Measurements from ENCODE around the gene PUDP. TPM values are rescaled to one million over a fixed set of nuclear protein-coding genes. Genes with fewer than 3 reads are reported as not detected.
A peak's percentile ranks its signal among the peaks of the same experiment; 100 is the strongest.

The PUDP gene
- total RNA-seq, 4 donors from 2014 or later, result 15.9 to 38.0 (median 23.9) TPM

GRCh38 chrX:7055386-7056137 lies 92.4 kb downstream of the PUDP start:
- peak in 1 of 3 donors; percentile 63 for DNase-seq
- TF ChIP-seq POLR2A (IDR thresholded peaks at IDR 0.05), result no peak
- TF ChIP-seq CTCF (IDR thresholded peaks at IDR 0.05), result no peak
- no peaks in the 10 kb centered on the region for H3K4me1 ChIP-seq
- H3K27ac ChIP-seq, result peak overlapping the region in 1 of 4 donors; percentile 42
- no peak overlapping the region for H3K4me3 ChIP-seq
- H3K36me3 ChIP-seq, result no peaks in the 10 kb centered on the region
- no peaks in the 10 kb centered on the region for H3K9me3 ChIP-seq
- H3K27me3 ChIP-seq, result no peaks in the 10 kb centered on the region

GRCh38 chrX:7054219-7055216 lies 93.4 kb downstream of the PUDP start:
- no peak overlapping the region for H3K4me3 ChIP-seq
- H3K4me1 ChIP-seq, result no peaks in the 10 kb centered on the region
- no peaks in the 10 kb centered on the region for H3K36me3 ChIP-seq
- H3K9me3 ChIP-seq, result no peaks in the 10 kb centered on the region
- TF ChIP-seq CTCF (IDR thresholded peaks at IDR 0.05) (no peak), POLR2A (IDR thresholded peaks at IDR 0.05) (no peak)
- H3K27ac ChIP-seq, result peak overlapping the region in 1 of 4 donors; percentile 42
- H3K27me3 ChIP-seq, result no peaks in the 10 kb centered on the region
- no peak for DNase-seq

- Histone ChIP-seq H3K9me3 (no peaks in the 10 kb centered on the region), H3K27me3 (no peaks in the 10 kb centered on the region), H3K4me1 (no peaks in the 10 kb centered on the region), H3K36me3 (no peaks in the 10 kb centered on the region), H3K4me3 (no peak overlapping the region), H3K27ac (no peak overlapping the region)
- no peak for DNase-seq
- TF ChIP-seq CTCF (IDR thresholded peaks at IDR 0.05), result no peak
- TF ChIP-seq POLR2A (IDR thresholded peaks at IDR 0.05), result no peak
These were observed 95.4 kb downstream of the PUDP start for GRCh38 chrX:7052541-7052940.

GRCh38 chrX:7050271-7050670 lies 97.7 kb downstream of the PUDP start:
- Histone ChIP-seq H3K9me3 (no peaks in the 10 kb centered on the region), H3K27me3 (no peaks in the 10 kb centered on the region), H3K4me1 (no peaks in the 10 kb centered on the region), H3K27ac (no peak overlapping the region), H3K4me3 (no peak overlapping the region), H3K36me3 (no peaks in the 10 kb centered on the region)
- no peak for DNase-seq
- TF ChIP-seq POLR2A (IDR thresholded peaks at IDR 0.05) (no peak), CTCF (IDR thresholded peaks at IDR 0.05) (no peak)

GRCh38 chrX:7047951-7048350 lies 100.0 kb downstream of the PUDP start:
- H3K4me1 ChIP-seq, result no peaks in the 10 kb centered on the region
- DNase-seq, result no peak
- no peaks in the 10 kb centered on the region for H3K9me3 ChIP-seq
- H3K4me3 ChIP-seq, result no peak overlapping the region
- TF ChIP-seq CTCF (IDR thresholded peaks at IDR 0.05) (no peak), POLR2A (IDR thresholded peaks at IDR 0.05) (no peak)
- no peaks in the 10 kb centered on the region for H3K27me3 ChIP-seq
- H3K27ac ChIP-seq, result no peak overlapping the region
- H3K36me3 ChIP-seq, result no peaks in the 10 kb centered on the region

All from Peyer's patch (tissue), 4 donors.